H1 (cell line): ENCODE measurements around the gene DNTTIP2. TPM values are rescaled to one million over a fixed set of nuclear protein-coding genes. Genes with fewer than 3 reads are reported as not detected.
A peak's percentile ranks its signal among the peaks of the same experiment; 100 is the strongest.

Source experiments
- CTCF ChIA-PET: fragments of 300-600 bp; sonication (Branson Sonifier 250); formaldehyde crosslinking; loops from one replicate; lab custom pipeline; 2021; ENCODE audit not compliant: partially characterized antibody; lab: Charles Lee
- POLR2A ChIA-PET: fragments of 300-600 bp; sonication (Branson Sonifier 250); formaldehyde crosslinking; loops from one replicate; lab custom pipeline; 2021; ENCODE audit warnings: inconsistent platforms; ENCODE audit not compliant: partially characterized antibody; lab: Charles Lee
- DNase-seq, 2 experiments: peaks; one replicate each; pipeline versions ENCODE4 v3.0.0 to v3.0.0-alpha.2; 2010 to 2022; ENCODE audit warnings: low spot score in 2 of 2, low read depth in 1 of 2, mixed read lengths in 1 of 2
- FAIRE-seq: peaks from 2 replicates; lab custom pipeline; 2011; peaks lifted over from hg19 to GRCh38; lab: Jason Lieb, UNC
- H2AFZ ChIP-seq: 2 replicates; pipeline ENCODE4 v1.8.1; 2012; ENCODE audit warnings: low read length, inconsistent platforms
- H2AK5ac ChIP-seq: 2 replicates; pipeline ENCODE4 v1.6.1; 2013; ENCODE audit warnings: low read depth, low read length
- H2BK120ac ChIP-seq: replicated peaks from 2 replicates; pipeline ENCODE3; 2013; ENCODE audit warnings: low read depth, low read length, inconsistent platforms
- H2BK12ac ChIP-seq: 2 replicates; pipeline ENCODE4 v1.6.1; 2013; ENCODE audit warnings: low read depth, low read length
- H2BK15ac ChIP-seq: 2 replicates; pipeline ENCODE4 v1.6.1; 2013; ENCODE audit warnings: low read length
- H2BK20ac ChIP-seq: 2 replicates; pipeline ENCODE4 v1.6.1; 2013; ENCODE audit warnings: low read length
- H2BK5ac ChIP-seq: 2 replicates; pipeline ENCODE4 v1.6.1; 2013; ENCODE audit warnings: low read depth, low read length
- H3K14ac ChIP-seq: 2 replicates; pipeline ENCODE4 v1.6.1; 2013; ENCODE audit warnings: inconsistent platforms; ENCODE audit not compliant: insufficient read length
- H3K18ac ChIP-seq: 2 replicates; pipeline ENCODE4 v1.6.1; 2013; ENCODE audit warnings: low read length; ENCODE audit errors: extremely low read depth
- H3K23ac ChIP-seq: 2 replicates; pipeline ENCODE4 v1.6.1; 2013; ENCODE audit warnings: inconsistent platforms; ENCODE audit not compliant: insufficient read length
- H3K23me2 ChIP-seq: 2 replicates; pipeline ENCODE4 v1.6.1; 2013; ENCODE audit warnings: low read depth, low read length
- H3K27ac ChIP-seq: 2 replicates; pipeline ENCODE4 v1.6.1; 2011; ENCODE audit warnings: low read depth, low read length, inconsistent platforms
- H3K27me3 ChIP-seq, 4 experiments: replicated peaks in 1 of 4; 1 replicate in 1 of 4; 2 replicates in 3 of 4; pipeline versions ENCODE4 v1.6.1 to v1.8.1; 2011 to 2013; ENCODE audit warnings: low read length in 3 of 4, mild to moderate bottlenecking in 3 of 4, inconsistent platforms in 2 of 4, mixed read lengths in 2 of 4, moderate library complexity in 1 of 4; ENCODE audit not compliant: control insufficient read depth in 3 of 4, insufficient read depth in 3 of 4; ENCODE audit errors: extremely low read depth in 1 of 4
- H3K36me3 ChIP-seq, 4 experiments: 2 replicates each; pipeline versions ENCODE4 v1.6.1 to v1.8.1; 2011 to 2013; ENCODE audit warnings: mild to moderate bottlenecking in 4 of 4, low read length in 3 of 4, moderate library complexity in 2 of 4, control low read depth in 1 of 4, inconsistent platforms in 1 of 4; ENCODE audit not compliant: insufficient read depth in 4 of 4, control insufficient read depth in 2 of 4
- H3K4ac ChIP-seq: replicated peaks from 2 replicates; pipeline ENCODE3; 2013; ENCODE audit warnings: low read length, low read depth, mixed read lengths, inconsistent platforms; ENCODE audit not compliant: insufficient read length
- H3K4me1 ChIP-seq, 4 experiments: replicated peaks in 1 of 4; 1 replicate in 1 of 4; 2 replicates in 3 of 4; pipeline versions ENCODE4 v1.6.1 to v1.8.1; 2011 to 2013; ENCODE audit warnings: low read length in 3 of 4, inconsistent platforms in 2 of 4, mixed read lengths in 1 of 4; ENCODE audit not compliant: insufficient read depth in 4 of 4, control insufficient read depth in 3 of 4
- H3K4me2 ChIP-seq, 2 experiments: 2 replicates each; pipeline versions ENCODE4 v1.6.1 to v1.8.1; 2011 to 2013; ENCODE audit warnings: low read depth in 2 of 2, low read length in 2 of 2, control low read depth in 1 of 2, inconsistent platforms in 1 of 2, mild to moderate bottlenecking in 1 of 2; ENCODE audit not compliant: insufficient read depth in 1 of 2
- H3K4me3 ChIP-seq, 4 experiments: fragments of 200-600, 300-600 bp in 1 of 4; sonication (generic), shearing (Covaris generic), sonication (Bioruptor Twin) in 1 of 4; 2 replicates each; pipeline versions ENCODE4 v1.5.1 to v1.8.1; 2011 to 2016; ENCODE audit warnings: low read length in 4 of 4, low read depth in 3 of 4, control low read depth in 2 of 4, inconsistent platforms in 2 of 4, mild to moderate bottlenecking in 2 of 4, mixed read lengths in 1 of 4, moderate library complexity in 1 of 4; ENCODE audit not compliant: insufficient read depth in 2 of 4; ENCODE audit errors: extremely low read depth in 1 of 4
- H3K56ac ChIP-seq: replicated peaks from 2 replicates; pipeline ENCODE3; 2013; ENCODE audit warnings: low read depth, mild to moderate bottlenecking, mixed read lengths, low read length, inconsistent platforms; ENCODE audit not compliant: insufficient read length
- H3K79me1 ChIP-seq: 2 replicates; pipeline ENCODE4 v1.6.1; 2013; ENCODE audit warnings: low read depth, low read length, control low read depth
- H3K79me2 ChIP-seq, 2 experiments: 2 replicates each; pipeline versions ENCODE4 v1.6.1 to v1.8.1; 2012 to 2013; ENCODE audit warnings: low read length in 2 of 2, mild to moderate bottlenecking in 2 of 2, inconsistent platforms in 1 of 2; ENCODE audit not compliant: insufficient read depth in 2 of 2, control insufficient read depth in 1 of 2
- H3K9ac ChIP-seq, 4 experiments: replicated peaks in 1 of 4; 1 replicate in 1 of 4; 2 replicates in 3 of 4; pipeline versions ENCODE4 v1.6.1 to v1.8.1; 2011 to 2013; ENCODE audit warnings: low read depth in 3 of 4, low read length in 3 of 4, control low read depth in 2 of 4, mild to moderate bottlenecking in 2 of 4, moderate library complexity in 2 of 4, inconsistent platforms in 1 of 4; ENCODE audit errors: extremely low read depth in 1 of 4
- H3K9me3 ChIP-seq, 2 experiments: 2 replicates each; pipeline versions ENCODE4 v1.6.1 to v1.8.1; 2012 to 2013; ENCODE audit warnings: mild to moderate bottlenecking in 2 of 2, moderate library complexity in 2 of 2, control low read depth in 1 of 2, inconsistent platforms in 1 of 2, low read depth in 1 of 2, low read length in 1 of 2, mixed read lengths in 1 of 2; ENCODE audit not compliant: insufficient read depth in 2 of 2
- H4K20me1 ChIP-seq, 2 experiments: replicated peaks in 1 of 2; 2 replicates each; pipeline versions ENCODE3 to v1.8.1; 2011 to 2013; ENCODE audit warnings: inconsistent platforms in 2 of 2, low read length in 2 of 2, mild to moderate bottlenecking in 1 of 2; ENCODE audit not compliant: insufficient read depth in 2 of 2, control insufficient read depth in 1 of 2
- H4K5ac ChIP-seq: 2 replicates; pipeline ENCODE4 v1.6.1; 2013; ENCODE audit warnings: low read length, low read depth, mixed read lengths, inconsistent platforms; ENCODE audit not compliant: insufficient read length
- H4K8ac ChIP-seq: 2 replicates; pipeline ENCODE4 v1.8.0; 2013; ENCODE audit warnings: mild to moderate bottlenecking, moderate library complexity, low read length, inconsistent platforms; ENCODE audit not compliant: insufficient read depth; ENCODE audit errors: extremely low read depth
- H4K91ac ChIP-seq: replicated peaks from 2 replicates; pipeline ENCODE3; 2013; ENCODE audit warnings: low read length, mixed read lengths, inconsistent platforms; ENCODE audit not compliant: insufficient read length
- BRCA1 ChIP-seq: IDR thresholded peaks from 2 replicates; pipeline ENCODE4 v1.6.1; 2012; ENCODE audit warnings: low read depth, low read length, improper control_type of control experiment
- MAFK ChIP-seq: IDR thresholded peaks from 2 replicates; pipeline ENCODE4 v1.6.1; 2012; ENCODE audit warnings: low read depth, mild to moderate bottlenecking, improper control_type of control experiment, low read length
- WGBS, 2 experiments: shearing (Covaris generic) in 1 of 2; methylation state at CpG; one replicate each; pipeline versions ENCODE4 v1.1.6 to v1.1.7; 2013 to 2015; ENCODE audit warnings: low lambda C conversion rate in 2 of 2, mixed read lengths in 2 of 2, inconsistent platforms in 1 of 2, low coverage in 1 of 2, missing lambda C conversion rate in 1 of 2; ENCODE audit not compliant: insufficient replicate concordance in 2 of 2, insufficient coverage in 1 of 2, insufficient read length in 1 of 2; ENCODE audit errors: extremely low coverage in 1 of 2, missing lambda C conversion rate in 1 of 2; 5-methylcytosine and 5-hydroxymethylcytosine counted together
- polyA plus RNA-seq, 7 experiments: library from polyadenylated mRNA; depleted of rRNA in 3 of 7; stranded (reverse) in 5 of 7; unstranded in 2 of 7; fragments of >200 nt in 5 of 7; fragments of 200-250 nt in 2 of 7; gene quantifications; 1 replicate in 5 of 7; 2 replicates in 1 of 7; 4 replicates in 1 of 7; pipeline versions ENCODE4 v1.2.1 to v1.2.3, GENCODE V29; 2011 to 2013; ENCODE audit warnings: missing spikeins in 2 of 7, mixed read lengths in 2 of 7
- total RNA-seq: library from RNA; stranded (reverse); fragmentation: NEBNext Ultra II Directional; extraction: Animal tissue kit (Norgen Biotek cat#: 25700); gene quantifications from 2 replicates; pipeline ENCODE4 v1.2.1, GENCODE V29; 2021

Gene DNTTIP2
- total and polyA plus RNA-seq, 2 of the 8 experiments (the other 6 are each of a cell fraction or from before 2014, with no cell fraction given) = 6.3 to 80.4 TPM

DNA sequence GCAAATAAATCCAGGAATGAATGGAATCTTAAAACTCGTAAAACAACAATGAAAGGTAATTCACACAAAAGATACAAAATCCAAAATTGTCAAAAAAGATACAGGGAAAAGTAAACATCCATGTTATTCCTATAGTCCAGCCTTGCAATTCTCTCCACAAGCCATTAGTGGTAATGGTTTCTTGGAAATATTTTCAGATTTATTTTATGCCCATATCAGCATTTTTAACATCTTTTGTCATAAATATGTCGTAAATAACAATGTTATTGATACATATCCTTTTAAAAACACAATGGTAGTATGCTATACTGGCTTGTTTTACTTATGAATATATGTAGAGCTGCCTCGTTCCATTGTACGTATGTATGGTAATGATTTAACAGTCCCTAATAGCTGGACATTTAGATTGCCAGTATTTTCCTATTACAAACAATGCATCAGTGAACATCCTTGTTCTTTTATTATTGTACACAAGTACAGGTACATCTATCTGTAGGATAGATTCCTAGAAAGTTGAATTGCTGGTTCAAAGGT lies 30.6 kb downstream of the DNTTIP2 start:
- Histone ChIP-seq H3K4me2 (peak overlapping the region; percentile 65 to 69), H3K4ac (no peak overlapping the region), H2BK20ac (no peak overlapping the region), H3K18ac (no peak overlapping the region), H2BK120ac (no peak overlapping the region), H3K23ac (no peak overlapping the region), H4K91ac (no peak overlapping the region), H3K9me3 (peaks cover 0 to 7% of the 10 kb centered on the region in 2 experiments; a peak in 1 of 4 replicates), H2BK5ac (no peak overlapping the region), H4K20me1 (no peaks in the 10 kb centered on the region), H3K56ac (no peak overlapping the region), H3K23me2 (peaks cover 4% of the 10 kb centered on the region; the same call in 1 of the 2 replicates), H3K27ac (no peak overlapping the region), H3K4me1 (peaks cover 0 to 7% (median 2%) of the 10 kb centered on the region in 4 experiments; a peak in 2 of 7 replicates), H3K14ac (no peak overlapping the region), H3K4me3 (peak overlapping the region; percentile 73 to 93 (median 82)), H3K36me3 (no peaks in the 10 kb centered on the region), H3K9ac (no peak overlapping the region), H2BK15ac (no peak overlapping the region), H3K79me2 (no peaks in the 10 kb centered on the region), H2BK12ac (no peak overlapping the region), H4K5ac (no peak overlapping the region), H2AFZ (0 out of 2 replicates have a peak overlapping the region, but pooled peaks have one; percentile 81), H4K8ac (no peak overlapping the region), H3K27me3 (no peaks in the 10 kb centered on the region; a peak in 1 of 7 replicates), H3K79me1 (no peaks in the 10 kb centered on the region), H2AK5ac (no peak overlapping the region)
- ChIA-PET POLR2A (interaction anchor here (1.8 kb wide), 1 partner anchor 28 kb away, joined by 3 read pairs; no protein-coding TSS in a partner anchor), CTCF (interaction anchor here (0.6 to 14.0 kb wide), 5 partner anchors 20 to 415 kb away, joined by 3 to 324 read pairs (median 3); no protein-coding TSS in a partner anchor)
- no peak for FAIRE-seq
- 85% methylated on average over 4 of the region's 4 CpGs; no CpG with 5 or more reads in 1 of the 2 experiments for WGBS, 2 experiments
- no peak for DNase-seq
- TF ChIP-seq MAFK = peak; percentile 28; the same call in 1 of the 2 replicates
- no peak for TF ChIP-seq BRCA1
